Raji (cell line): ENCODE measurements around the gene SPAG17.

Source experiments
- POLR2A ChIP-seq: IDR thresholded peaks from 2 replicates; pipeline ENCODE4 v1.6.1; 2011; ENCODE audit warnings: low read depth, low read length, control low read depth; ENCODE audit not compliant: insufficient read depth

SPAG17 gene

GRCh38 chr1:118008011-118008410 is 177.0 kb downstream of the SPAG17 start:
- TF ChIP-seq POLR2A = no peak

GRCh38 chr1:118007391-118007790 is 177.6 kb downstream of the SPAG17 start:
- TF ChIP-seq POLR2A = no peak

GRCh38 chr1:118004312-118004711 is 180.7 kb downstream of the SPAG17 start:
- no peak for TF ChIP-seq POLR2A

DNA sequence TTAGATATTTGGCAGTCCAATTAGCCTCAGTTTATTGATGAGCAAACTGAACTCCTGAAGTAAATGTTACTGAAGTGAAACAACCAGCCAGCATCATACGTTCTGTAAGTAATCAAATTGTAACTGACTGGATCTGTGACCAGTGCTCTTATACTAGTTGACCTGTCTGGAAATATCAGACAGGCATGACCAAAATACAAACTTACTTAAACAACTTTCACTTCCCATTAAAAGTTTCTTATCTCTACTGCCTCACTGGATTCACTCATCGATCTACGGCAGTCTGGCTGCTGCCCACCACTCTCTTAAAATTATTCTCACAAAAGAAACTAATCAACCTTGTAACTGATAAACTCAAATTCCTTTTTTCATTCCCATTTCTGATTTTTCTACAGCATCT is 199.1 kb downstream of the SPAG17 start:
- TF ChIP-seq POLR2A = no peak

DNA sequence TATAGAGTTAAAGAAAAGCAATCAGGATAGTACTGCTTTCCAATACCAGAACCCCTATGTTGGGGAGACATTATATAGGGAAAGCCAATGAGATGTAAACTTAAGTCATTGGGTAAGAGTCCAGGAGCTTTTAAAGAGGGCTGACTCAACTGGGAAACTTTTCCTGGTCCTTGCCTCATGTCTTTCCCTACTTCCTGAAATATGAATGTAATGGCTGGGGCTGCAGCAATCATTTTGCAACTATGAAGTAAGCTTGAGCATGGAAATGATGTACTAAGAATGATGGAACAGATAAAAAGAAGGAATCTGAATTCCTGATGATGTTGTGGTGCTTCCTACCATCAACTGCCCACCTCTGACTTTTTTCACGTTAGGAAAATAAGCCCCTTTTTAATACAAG is 199.8 kb downstream of the SPAG17 start:
- no peak for TF ChIP-seq POLR2A

GRCh38 chr1:117981455-117982192 is 203.4 kb downstream of the SPAG17 start:
- no peak for TF ChIP-seq POLR2A

DNA sequence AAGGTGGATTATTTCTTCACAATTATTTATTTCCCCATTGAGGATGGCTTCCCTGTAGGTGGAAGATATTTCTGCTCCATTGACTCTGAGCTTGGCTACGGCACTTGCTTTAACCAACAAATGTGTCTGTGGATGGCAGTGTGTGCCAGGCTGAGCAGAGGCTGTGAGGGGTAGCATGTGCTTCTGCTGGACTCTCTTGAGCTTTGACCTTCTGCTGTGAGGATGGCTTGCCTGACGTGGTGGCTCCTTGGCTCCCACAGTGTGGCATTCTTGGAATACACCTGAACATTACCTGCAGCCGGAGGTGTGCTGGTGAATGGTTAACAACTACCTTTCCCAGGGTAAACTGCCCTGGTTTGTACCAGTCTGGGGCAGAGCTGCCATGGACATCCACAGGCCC is 208.6 kb downstream of the SPAG17 start:
- no peak for TF ChIP-seq POLR2A

- no peak for TF ChIP-seq POLR2A
These were observed 213.3 kb downstream of the SPAG17 start for GRCh38 chr1:117971777-117972176.

GRCh38 chr1:117970252-117970651 is 214.8 kb downstream of the SPAG17 start:
- no peak for TF ChIP-seq POLR2A

DNA sequence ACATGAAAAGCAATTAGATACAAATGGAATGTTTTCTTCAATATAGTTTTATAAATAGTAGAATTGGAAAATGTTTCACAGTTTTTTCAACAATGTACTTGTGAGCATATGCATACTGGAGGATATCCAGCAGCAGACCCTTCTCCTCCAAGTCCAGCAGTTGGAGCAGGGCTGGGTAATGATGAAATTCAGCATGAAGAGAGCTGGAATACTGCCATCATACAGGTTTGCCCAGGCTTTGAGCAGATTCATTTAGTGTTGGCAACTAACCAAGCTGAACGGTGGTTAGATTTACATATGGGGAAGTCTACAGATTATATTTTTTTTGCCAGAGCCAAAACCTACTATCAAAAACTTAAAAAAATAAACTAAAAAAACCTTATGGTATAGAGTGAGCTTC is 217.1 kb downstream of the SPAG17 start:
- TF ChIP-seq POLR2A = no peak

DNA sequence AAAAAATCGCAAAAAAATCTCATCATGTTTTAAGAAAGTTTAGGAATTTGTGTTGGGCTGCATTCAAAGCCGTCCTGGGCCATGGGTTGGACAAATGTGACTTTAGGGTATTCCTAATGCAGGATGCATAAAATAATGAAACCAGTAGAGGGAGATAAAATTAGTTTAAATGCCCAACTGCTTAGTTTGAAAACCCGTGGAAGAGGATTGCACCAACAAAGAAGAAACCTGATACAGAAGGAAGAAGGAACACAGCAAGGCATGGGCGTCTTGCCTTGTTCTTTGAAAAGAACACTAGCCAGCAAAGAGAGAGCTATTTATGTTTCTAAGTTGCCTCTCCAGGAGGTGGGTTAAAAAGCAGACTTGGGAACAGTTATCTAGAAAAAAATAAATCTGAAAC is 217.6 kb downstream of the SPAG17 start:
- no peak for TF ChIP-seq POLR2A

DNA sequence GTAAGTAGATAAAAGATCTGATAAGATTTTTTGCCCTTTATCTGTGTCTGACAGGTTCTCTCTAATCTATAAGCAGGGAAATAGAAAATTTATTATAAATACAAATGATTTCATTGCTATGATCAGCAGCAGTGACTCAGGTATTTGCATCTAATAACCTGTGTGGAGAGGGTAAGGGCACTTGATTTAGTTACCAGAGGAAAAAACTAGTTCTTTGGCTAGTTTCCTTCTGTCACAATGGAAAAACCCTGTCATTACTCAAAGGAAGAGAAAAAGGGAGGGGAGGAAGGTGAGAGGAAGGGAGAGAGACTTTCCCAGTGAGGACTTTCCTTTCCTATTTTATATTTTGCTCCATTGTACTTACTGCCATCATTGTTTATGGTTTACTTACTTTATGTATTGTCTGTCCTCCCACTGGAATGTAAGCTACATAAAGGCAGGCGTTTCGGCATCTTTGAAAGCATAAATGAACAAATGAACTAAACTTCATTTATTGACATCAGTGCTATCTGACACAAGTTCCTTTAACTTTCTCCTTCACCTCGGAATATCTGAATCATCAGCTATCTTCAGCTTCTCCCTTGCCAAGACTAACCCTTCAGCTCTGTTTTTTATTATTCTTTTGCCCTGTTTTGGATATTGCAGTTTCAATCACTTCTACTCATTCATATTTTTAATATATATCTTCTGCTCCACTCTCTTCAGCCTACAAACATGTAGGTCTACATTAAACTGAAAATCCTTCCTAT is 220.6 kb downstream of the SPAG17 start:
- TF ChIP-seq POLR2A = no peak

- TF ChIP-seq POLR2A = no peak
These were observed 225.7 kb downstream of the SPAG17 start for GRCh38 chr1:117959364-117959763.

GRCh38 chr1:117952386-117952785 is 232.6 kb downstream of the SPAG17 start:
- TF ChIP-seq POLR2A = no peak

DNA sequence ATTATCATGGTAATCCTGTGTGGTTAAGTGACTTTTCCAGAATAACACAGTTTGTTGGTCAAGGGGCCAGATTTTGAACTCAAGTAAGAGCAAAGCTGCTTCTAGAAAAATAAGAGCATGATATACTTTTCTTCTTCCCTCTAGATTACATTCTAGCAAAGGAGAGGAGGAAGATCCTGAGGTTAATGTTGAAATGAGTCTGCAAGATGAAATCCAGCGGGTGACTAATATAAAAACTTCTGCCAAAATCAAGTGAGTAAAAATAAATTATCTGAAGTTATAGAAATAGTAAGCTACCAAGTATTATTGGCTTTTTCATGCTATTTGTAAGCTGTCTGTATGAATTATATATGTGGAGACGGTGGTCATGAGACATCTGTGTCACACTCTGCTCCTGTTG is 242.7 kb downstream of the SPAG17 start:
- TF ChIP-seq POLR2A = no peak

DNA sequence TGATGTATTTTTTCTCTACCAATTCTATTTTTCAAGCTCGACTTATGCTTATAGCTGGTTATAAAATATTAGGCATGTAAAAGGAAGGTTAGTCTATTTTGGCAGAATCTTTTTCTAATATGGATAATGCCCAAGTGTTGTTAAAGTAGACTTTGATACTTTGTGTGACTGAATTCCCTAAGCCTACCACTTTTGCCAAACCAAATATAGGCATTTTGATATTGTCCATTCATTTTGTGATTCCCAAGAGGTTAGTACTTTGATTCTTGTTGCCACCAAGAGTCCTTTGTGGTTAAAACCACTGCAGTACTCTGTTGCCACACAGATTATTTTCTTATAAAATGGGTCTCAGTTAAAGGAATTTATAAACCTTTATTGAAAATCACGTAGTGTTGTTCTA is 251.3 kb downstream of the SPAG17 start:
- TF ChIP-seq POLR2A = no peak
